GM23338 (cell line): ENCODE results near the gene RNF181. TPM values are rescaled to one million over a fixed set of nuclear protein-coding genes. Genes with fewer than 3 reads are reported as not detected.

Source experiments
- ATAC-seq: fragments of 200-7000 bp; cut with Tn5 transposase; 3 replicates; pipeline ENCODE4 v1.9.1; 2020
- DNase-seq: peaks from one replicate; pipeline ENCODE4 v3.0.0-alpha.2; 2015; ENCODE audit warnings: low spot score
- H2AFZ ChIP-seq: fragments of 200-600 bp; sonication (generic); 2 replicates; pipeline ENCODE4 v1.8.0; 2016; ENCODE audit warnings: antibody characterized with exemption, mild to moderate bottlenecking, moderate library complexity
- H3F3A ChIP-seq: fragments of 200-600 bp; sonication (generic); replicated peaks from 2 replicates; pipeline ENCODE4 v1.8.0; 2017; ENCODE audit warnings: antibody characterized with exemption, mixed run types, low read depth
- H3K27ac ChIP-seq: fragments of 200-600 bp; sonication (generic); 2 replicates; pipeline ENCODE4 v1.6.1; 2016; ENCODE audit warnings: low read depth
- H3K27me3 ChIP-seq: fragments of 200-600 bp; sonication (generic); 2 replicates; pipeline ENCODE4 v1.8.0; 2016; ENCODE audit warnings: mild to moderate bottlenecking, mixed run types, moderate library complexity; ENCODE audit not compliant: insufficient read depth
- H3K36me3 ChIP-seq: fragments of 200-600 bp; sonication (generic); 2 replicates; pipeline ENCODE4 v1.8.0; 2016; ENCODE audit warnings: mild to moderate bottlenecking; ENCODE audit not compliant: insufficient read depth
- H3K4me1 ChIP-seq: fragments of 200-600 bp; sonication (generic); 2 replicates; pipeline ENCODE4 v1.8.0; 2016; ENCODE audit warnings: mild to moderate bottlenecking, moderate library complexity; ENCODE audit not compliant: insufficient read depth
- H3K4me2 ChIP-seq: fragments of 200-600 bp; sonication (generic); 2 replicates; pipeline ENCODE4 v1.7.1; 2017; ENCODE audit warnings: mixed run types
- H3K4me3 ChIP-seq: fragments of 200-600 bp; sonication (generic); 2 replicates; pipeline ENCODE4 v1.6.1; 2016; ENCODE audit warnings: mixed run types
- H3K79me2 ChIP-seq: fragments of 200-600 bp; sonication (generic); replicated peaks from 2 replicates; pipeline ENCODE4 v1.8.0; 2017; ENCODE audit warnings: mild to moderate bottlenecking; ENCODE audit not compliant: insufficient read depth
- H3K9me2 ChIP-seq: fragments of 200-600 bp; sonication (generic); 2 replicates; pipeline ENCODE4 v1.8.0; 2017; ENCODE audit not compliant: insufficient read depth
- H4K20me1 ChIP-seq: fragments of 200-600 bp; sonication (generic); replicated peaks from 2 replicates; pipeline ENCODE4 v1.8.0; 2017; ENCODE audit warnings: mild to moderate bottlenecking; ENCODE audit not compliant: insufficient read depth
- H3K27ac Mint-ChIP-seq: 2 replicates; pipeline ENCODE4 v1.8.0; 2020; ENCODE audit warnings: inconsistent platforms, mild to moderate bottlenecking, moderate library complexity, mixed read lengths
- H3K27me3 Mint-ChIP-seq: 3 replicates; pipeline ENCODE4 v1.8.0; 2022; ENCODE audit warnings: low read depth, mild to moderate bottlenecking, moderate library complexity, mixed read lengths, inconsistent platforms; ENCODE audit not compliant: insufficient read depth, poor library complexity
- H3K36me3 Mint-ChIP-seq: 3 replicates; pipeline ENCODE4 v1.8.0; 2021; ENCODE audit warnings: low read depth, mild to moderate bottlenecking, inconsistent platforms, moderate library complexity, mixed read lengths
- H3K4me1 Mint-ChIP-seq: 3 replicates; pipeline ENCODE4 v1.8.0; 2020; ENCODE audit warnings: mild to moderate bottlenecking, inconsistent platforms, mixed read lengths
- H3K4me3 Mint-ChIP-seq: 3 replicates; pipeline ENCODE4 v1.8.0; 2021; ENCODE audit warnings: moderate library complexity, mild to moderate bottlenecking, inconsistent platforms, mixed read lengths
- H3K9me3 Mint-ChIP-seq: 3 replicates; pipeline ENCODE4 v1.8.0; 2020; ENCODE audit warnings: moderate library complexity, mild to moderate bottlenecking, inconsistent platforms, mixed read lengths
- CREB1 ChIP-seq: fragments of 250-450 bp; sonication (Bioruptor Pico); IDR thresholded peaks from 2 replicates; pipeline ENCODE4 v1.5.0; 2020; ENCODE audit warnings: low read depth, mild to moderate bottlenecking, moderate library complexity
- CTCF ChIP-seq, 2 experiments: fragments of 200-600 bp in 1 of 2; sonication (generic) in 1 of 2; conservative IDR thresholded peaks; 2 replicates each; pipeline versions ENCODE4 v1.5.1 to v1.6.1; 2016 to 2017; ENCODE audit warnings: antibody characterized with exemption in 2 of 2, low read depth in 2 of 2, mild to moderate bottlenecking in 2 of 2, moderate library complexity in 1 of 2
- ETS1 ChIP-seq: IDR thresholded peaks from 2 replicates; pipeline ENCODE4 v1.6.1; 2016; ENCODE audit warnings: antibody characterized with exemption
- EZH2 ChIP-seq: fragments of 200-600 bp; sonication (generic); IDR thresholded peaks from one replicate; pipeline ENCODE4 v1.8.0; 2017; ENCODE audit warnings: antibody characterized with exemption, mild to moderate bottlenecking, low read depth; ENCODE audit not compliant: unreplicated experiment
- EZH2phosphoT487 ChIP-seq: fragments of 200-600 bp; sonication (generic); IDR thresholded peaks from one replicate; pipeline ENCODE4 v1.8.1; 2018; ENCODE audit warnings: antibody characterized with exemption; ENCODE audit not compliant: unreplicated experiment
- REST ChIP-seq: IDR thresholded peaks from one replicate; pipeline ENCODE4 v1.6.1; 2018; ENCODE audit warnings: antibody characterized with exemption; ENCODE audit not compliant: unreplicated experiment
- STAT1 ChIP-seq: IDR thresholded peaks from one replicate; pipeline ENCODE4 v1.6.1; 2016; ENCODE audit warnings: antibody characterized with exemption; ENCODE audit not compliant: unreplicated experiment
- ZNF331 ChIP-seq: fragments of 250-450 bp; sonication (Bioruptor Pico); IDR thresholded peaks from 2 replicates; pipeline ENCODE4 v1.5.0; 2020; ENCODE audit warnings: low read depth, mild to moderate bottlenecking, moderate library complexity
- polyA plus RNA-seq: library from polyadenylated mRNA; unstranded; fragments of >200 nt; fragmentation: Nextera tagmentation; extraction: Ambion mirVana; gene quantifications from 2 replicates; pipeline ENCODE4 v1.2.1, GENCODE V29; 2016
- total RNA-seq: library from RNA; depleted of rRNA; stranded (reverse); fragments of >200 nt; shearing (Covaris generic); gene quantifications from 2 replicates; pipeline ENCODE4 v1.2.3, GENCODE V29; 2014

Gene RNF181
- total and polyA plus RNA-seq, 2 experiments from 2014 or later, result 114 to 260 TPM

- TF ChIP-seq CTCF (conservative IDR thresholded peaks at IDR 0.05; ENCODE audit: low read depth in 2 of 2) (no peak), REST (no peak), ZNF331 (CRISPR knock-in tag) (no peak), EZH2phosphoT487 (no peak)
Measured at GRCh38 chr2:85588236-85588635, 7.3 kb upstream of the RNF181 start (continued).

GRCh38 chr2:85588645-85589044, 6.9 kb upstream of the RNF181 start:
- peaks cover 7% of the 10 kb centered on the region; the same call in 1 of the 2 replicates for H3K4me1 ChIP-seq
- peaks cover under 1% of the 10 kb centered on the region; the same call in 1 of the 3 replicates for H3K36me3 Mint-ChIP-seq
- H3K79me2 ChIP-seq, result no peaks in the 10 kb centered on the region
- H2AFZ ChIP-seq, result no peak overlapping the region
- H3K9me3 Mint-ChIP-seq, result 0 out of 3 replicates have a peak, but pooled peaks cover under 1% of the 10 kb centered on the region
- H3K9me2 ChIP-seq, result no peaks in the 10 kb centered on the region
- H3K27ac ChIP-seq, result no peak overlapping the region
- peaks cover 25% of the 10 kb centered on the region for H3K27me3 ChIP-seq
- 0 out of 2 replicates have a peak, but pooled peaks cover 3% of the 10 kb centered on the region for H3F3A ChIP-seq
- peaks cover 8% of the 10 kb centered on the region for H3K4me1 Mint-ChIP-seq
- no peak overlapping the region for H3K27ac Mint-ChIP-seq
- DNase-seq (no peak), ATAC-seq (no peak)
- H4K20me1 ChIP-seq, result no peaks in the 10 kb centered on the region
- H3K27me3 Mint-ChIP-seq, result peaks cover 23% of the 10 kb centered on the region
- no peaks in the 10 kb centered on the region for H3K36me3 ChIP-seq
- H3K4me3 Mint-ChIP-seq, result no peak overlapping the region
- H3K4me2 ChIP-seq, result no peak overlapping the region
- TF ChIP-seq ETS1, result no peak
- no peak for TF ChIP-seq CREB1 (CRISPR knock-in tag)
- no peak for TF ChIP-seq STAT1
- TF ChIP-seq EZH2, result no peak
- no peak for TF ChIP-seq ZNF331 (CRISPR knock-in tag)
- no peak for TF ChIP-seq REST
- H3K4me3 ChIP-seq, result no peak overlapping the region
